Fibroblast of skin of left biceps (primary cell): ENCODE results near the gene CENPP.
A peak's percentile ranks its signal among the peaks of the same experiment; 100 is the strongest.
"Not testable (repeated sequence)": the region's sequence is repeated elsewhere in the genome, so short reads cannot be mapped to it uniquely, and the experiment has no call there.

ENCODE experiments used
- DNase-seq, 2 experiments: peaks; one replicate each; pipeline ENCODE4 v3.0.0-alpha.2; 2013; ENCODE audit warnings: low read depth in 2 of 2

CENPP gene

GRCh38 chr9:92595075-92595474 lies 269.3 kb downstream of the CENPP start:
- DNase-seq, result not testable (repeated sequence)

DNA sequence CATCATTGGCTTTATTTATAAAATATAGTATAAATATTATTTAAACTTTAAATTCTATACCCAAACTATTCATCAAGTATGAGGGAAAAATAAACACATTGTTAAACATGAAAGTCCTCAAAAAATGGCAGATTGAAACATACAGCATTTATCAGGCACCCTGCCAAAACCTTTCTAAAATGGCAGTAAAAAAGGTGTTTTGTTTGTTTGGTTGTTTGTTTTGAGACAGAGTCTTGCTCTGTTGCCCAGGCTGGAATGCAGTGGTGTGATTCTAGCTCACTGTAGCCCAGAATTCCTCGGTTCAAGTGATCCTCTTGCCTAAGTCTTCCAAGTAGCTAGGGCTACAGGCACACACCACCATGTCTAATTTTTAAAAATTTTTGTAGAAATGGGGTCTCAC lies 270.2 kb downstream of the CENPP start:
- no peak for DNase-seq

GRCh38 chr9:92598382-92598781 lies 272.6 kb downstream of the CENPP start:
- no peak for DNase-seq

DNA sequence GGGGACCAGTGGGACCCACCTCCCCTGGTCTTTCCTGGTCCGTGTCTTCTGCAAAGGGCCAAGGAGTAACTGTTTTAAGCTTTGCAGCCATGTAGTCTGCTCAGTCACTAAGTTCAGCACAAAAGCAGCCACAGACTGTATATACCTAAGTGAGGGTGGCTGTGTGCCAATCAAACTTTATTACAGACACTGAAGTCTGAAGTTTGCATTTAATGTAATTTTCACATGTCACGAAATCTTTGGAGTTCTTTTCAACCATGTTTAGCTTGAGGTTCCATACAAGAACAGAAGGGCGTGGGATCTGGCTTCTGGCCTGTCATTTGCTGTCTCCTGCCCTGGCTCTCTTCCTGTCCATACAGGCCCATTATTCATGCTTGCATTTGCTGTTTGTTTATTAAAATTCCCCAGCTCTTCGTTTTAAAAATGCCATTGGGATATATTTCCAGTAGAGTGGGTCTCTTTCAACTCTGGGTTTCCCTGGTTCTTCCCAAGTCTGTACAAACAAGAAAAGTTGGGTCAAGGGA lies 274.2 kb downstream of the CENPP start:
- DNase-seq, result no peak

- no peak for DNase-seq
These were observed 274.9 kb downstream of the CENPP start for GRCh38 chr9:92600462-92601261.

GRCh38 chr9:92601451-92601850 lies 275.7 kb downstream of the CENPP start:
- DNase-seq, result no peak

- DNase-seq, result no peak
These were observed 276.7 kb downstream of the CENPP start for GRCh38 chr9:92602413-92602812.

- no peak for DNase-seq
These were observed 277.3 kb downstream of the CENPP start for GRCh38 chr9:92603100-92603499.

DNA sequence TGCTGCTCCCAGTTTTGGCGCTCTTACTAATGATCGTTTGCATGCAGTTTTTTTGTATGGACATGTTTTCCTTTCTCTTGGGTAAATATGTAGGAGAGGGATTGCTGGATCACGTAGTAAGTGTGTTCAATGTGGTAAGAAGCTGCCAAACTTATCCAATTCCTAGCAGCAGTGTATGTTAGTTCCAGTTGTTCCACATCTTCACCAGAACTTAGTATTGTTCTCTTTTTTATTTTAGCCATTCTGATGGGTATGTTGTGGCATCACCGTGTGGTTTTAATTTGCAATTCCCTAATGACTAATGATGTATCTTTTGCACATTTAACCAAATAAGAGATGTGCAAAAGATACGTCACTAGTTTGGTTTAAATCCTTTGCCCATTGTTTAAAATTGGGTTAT lies 278.2 kb downstream of the CENPP start:
- DNase-seq, result no peak

GRCh38 chr9:92605224-92605623 lies 279.5 kb downstream of the CENPP start:
- DNase-seq, result no peak

DNA sequence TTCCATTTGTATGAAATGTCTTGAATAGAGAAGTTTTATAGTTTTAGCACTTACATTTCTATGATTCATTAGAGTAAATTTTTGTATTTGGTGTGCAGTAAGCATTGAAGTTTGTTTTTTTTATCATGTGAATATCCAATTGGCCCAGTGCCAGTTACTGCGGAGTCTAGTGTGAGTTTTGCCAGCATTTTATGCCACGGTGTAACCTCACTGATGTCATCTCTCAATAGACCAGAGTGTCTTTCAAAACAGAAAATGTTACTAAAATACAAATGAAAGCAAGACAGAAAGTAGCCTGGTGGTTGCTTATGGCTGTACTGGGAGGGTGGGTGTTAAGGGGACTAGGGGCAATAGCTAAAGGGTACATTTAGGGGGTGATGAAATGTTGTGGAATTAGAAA lies 281.3 kb downstream of the CENPP start:
- peak; percentile 34 to 39 for DNase-seq

DNA sequence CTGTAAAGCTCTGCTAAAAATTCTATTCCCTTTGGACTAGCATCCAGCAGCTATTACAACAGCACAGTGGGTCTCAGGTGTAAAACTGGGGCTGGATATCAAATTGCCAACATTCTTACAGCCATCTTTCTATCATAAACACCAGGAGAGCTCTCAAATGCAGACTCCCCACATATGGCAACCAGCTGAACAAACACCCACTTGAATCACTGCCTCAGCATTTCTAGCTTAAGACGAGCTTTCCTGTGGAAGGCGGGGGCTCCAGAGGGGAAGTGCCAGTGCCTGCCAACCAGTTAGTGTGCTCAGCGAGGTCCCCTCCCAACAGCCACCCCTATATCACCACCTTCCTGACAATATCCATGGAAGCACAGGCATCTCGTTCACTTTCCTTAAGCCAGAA lies 282.0 kb downstream of the CENPP start:
- DNase-seq, result peak; percentile 85 to 86

- no peak for DNase-seq
These were observed 282.6 kb downstream of the CENPP start for GRCh38 chr9:92608241-92608908.

GRCh38 chr9:92608909-92609445 lies 283.2 kb downstream of the CENPP start:
- no peak for DNase-seq

GRCh38 chr9:92610470-92611420 lies 285.0 kb downstream of the CENPP start:
- no peak for DNase-seq

DNA sequence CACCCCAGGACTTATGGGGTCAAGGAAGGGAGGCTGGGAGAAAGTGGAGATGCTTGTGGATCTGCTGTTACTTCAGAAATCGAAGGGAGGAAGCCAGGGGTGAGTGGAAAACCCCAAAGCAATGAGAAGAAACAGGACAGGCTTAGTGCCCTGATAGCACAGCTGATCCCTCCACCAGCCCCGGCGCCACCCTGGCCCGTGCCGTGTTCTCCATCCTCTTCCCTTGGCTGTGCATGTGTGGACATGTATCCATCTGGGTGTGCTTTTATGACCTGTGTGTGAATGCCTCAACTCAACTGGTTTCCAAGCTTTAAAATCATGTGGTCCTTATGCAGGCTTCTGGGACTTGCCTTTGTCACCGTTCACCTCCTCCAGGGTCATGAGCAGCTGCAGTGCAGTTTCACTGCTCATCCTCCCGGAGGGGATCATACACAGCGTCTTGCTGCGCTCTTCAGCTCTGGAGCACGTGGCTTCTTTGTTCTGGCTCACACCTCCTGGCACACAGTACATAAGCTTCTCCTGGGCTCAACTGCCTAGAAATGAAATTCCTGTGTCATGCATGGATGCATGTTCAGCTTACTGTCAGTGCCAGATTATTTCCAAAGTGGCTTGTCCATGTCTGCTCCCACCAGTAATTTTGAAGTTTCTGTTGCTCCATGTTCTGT lies 286.0 kb downstream of the CENPP start:
- no peak for DNase-seq

DNA sequence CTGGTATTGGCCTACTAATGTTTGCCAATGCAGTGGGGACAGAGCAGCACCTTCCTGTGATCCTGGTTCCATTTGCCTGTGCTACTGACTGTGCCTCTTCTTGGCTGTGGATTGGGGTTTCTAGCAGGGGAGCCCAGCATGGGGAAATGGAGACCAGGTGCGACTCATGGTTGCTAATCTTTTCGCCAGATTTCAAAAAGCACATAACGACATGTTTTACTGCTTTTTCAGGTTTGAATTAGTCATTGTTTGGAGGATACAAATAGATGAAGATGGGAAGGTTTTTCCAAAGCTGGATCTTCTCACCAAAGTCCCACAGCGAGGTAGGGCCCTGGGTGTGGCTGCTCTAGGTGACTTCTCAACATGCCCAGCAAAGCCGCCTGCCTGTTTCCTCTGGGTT lies 286.5 kb downstream of the CENPP start:
- no peak for DNase-seq

GRCh38 chr9:92612816-92613215 lies 287.1 kb downstream of the CENPP start:
- no peak for DNase-seq

DNA sequence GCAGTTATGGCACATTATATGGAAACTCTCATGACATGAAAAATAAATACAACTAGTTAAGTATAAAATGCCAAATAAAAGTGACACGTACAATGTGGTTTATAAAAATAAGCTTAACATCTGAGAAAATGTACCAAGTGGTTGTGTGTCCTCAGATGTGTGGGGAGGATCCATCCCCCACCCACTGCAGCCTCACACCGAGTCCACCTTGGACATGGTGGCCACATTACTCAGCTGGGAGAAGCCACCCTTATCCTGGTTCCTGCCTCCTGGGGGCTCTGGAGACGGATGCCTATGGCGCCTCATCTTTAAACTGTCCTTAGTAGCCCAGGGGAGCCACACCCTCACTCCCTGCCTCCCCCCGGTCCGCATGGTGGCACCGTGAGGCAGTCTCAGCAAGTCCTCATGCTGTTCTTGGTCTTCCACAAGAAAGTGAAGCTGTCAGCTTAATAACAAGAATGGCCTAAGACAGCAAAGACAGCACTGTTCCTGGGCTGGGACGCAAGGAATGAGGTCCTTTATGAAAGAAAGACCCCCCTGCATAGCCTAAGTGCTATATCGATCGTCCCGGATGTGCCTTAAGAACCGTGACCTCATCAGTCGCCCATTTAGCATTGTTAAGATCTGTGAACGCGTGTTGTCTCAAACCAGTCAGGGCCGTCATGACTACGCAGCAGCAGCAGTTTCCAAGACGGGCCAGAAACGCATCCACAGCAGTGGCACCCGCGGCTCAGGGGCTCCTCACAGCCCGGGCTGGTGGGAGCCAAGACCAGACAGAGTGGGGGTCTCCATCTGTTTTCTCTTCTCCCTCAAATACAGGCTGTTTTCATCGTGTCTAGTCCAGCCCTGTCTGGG lies 287.7 kb downstream of the CENPP start:
- no peak for DNase-seq

- no peak for DNase-seq
These were observed 288.4 kb downstream of the CENPP start for GRCh38 chr9:92614123-92614510.
